GM12873 (cell line): ENCODE results near the gene GGTA1.

ENCODE experiments used
- TF ChIP-seq, protein P1 (sequence below): IDR thresholded peaks from 2 replicates; pipeline ENCODE4 v1.5.1; 2012; ENCODE audit warnings: low read depth, mild to moderate bottlenecking, moderate library complexity, low read length, control low read depth; ENCODE audit not compliant: insufficient read depth; ENCODE audit errors: missing control alignments

GGTA1 gene

GRCh38 chr9:121499427-121500164, at the start of gene GGTA1:
Gene GGTA1 (minus strand): TSS chr9:121499844. CDS start chr9:121467922, 31,922 bp downstream.
- TF ChIP-seq, protein P1, sequence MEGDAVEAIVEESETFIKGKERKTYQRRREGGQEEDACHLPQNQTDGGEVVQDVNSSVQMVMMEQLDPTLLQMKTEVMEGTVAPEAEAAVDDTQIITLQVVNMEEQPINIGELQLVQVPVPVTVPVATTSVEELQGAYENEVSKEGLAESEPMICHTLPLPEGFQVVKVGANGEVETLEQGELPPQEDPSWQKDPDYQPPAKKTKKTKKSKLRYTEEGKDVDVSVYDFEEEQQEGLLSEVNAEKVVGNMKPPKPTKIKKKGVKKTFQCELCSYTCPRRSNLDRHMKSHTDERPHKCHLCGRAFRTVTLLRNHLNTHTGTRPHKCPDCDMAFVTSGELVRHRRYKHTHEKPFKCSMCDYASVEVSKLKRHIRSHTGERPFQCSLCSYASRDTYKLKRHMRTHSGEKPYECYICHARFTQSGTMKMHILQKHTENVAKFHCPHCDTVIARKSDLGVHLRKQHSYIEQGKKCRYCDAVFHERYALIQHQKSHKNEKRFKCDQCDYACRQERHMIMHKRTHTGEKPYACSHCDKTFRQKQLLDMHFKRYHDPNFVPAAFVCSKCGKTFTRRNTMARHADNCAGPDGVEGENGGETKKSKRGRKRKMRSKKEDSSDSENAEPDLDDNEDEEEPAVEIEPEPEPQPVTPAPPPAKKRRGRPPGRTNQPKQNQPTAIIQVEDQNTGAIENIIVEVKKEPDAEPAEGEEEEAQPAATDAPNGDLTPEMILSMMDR: no peak

- TF ChIP-seq, protein P1: no peak
Measured at GRCh38 chr9:121548666-121549065, 49.0 kb upstream of the GGTA1 start.

- TF ChIP-seq, protein P1: peak; percentile 90
Measured at GRCh38 chr9:121545875-121546423, 46.3 kb upstream of the GGTA1 start.

- TF ChIP-seq, protein P1: no peak
Measured at GRCh38 chr9:121545150-121545874, 45.7 kb upstream of the GGTA1 start.

DNA sequence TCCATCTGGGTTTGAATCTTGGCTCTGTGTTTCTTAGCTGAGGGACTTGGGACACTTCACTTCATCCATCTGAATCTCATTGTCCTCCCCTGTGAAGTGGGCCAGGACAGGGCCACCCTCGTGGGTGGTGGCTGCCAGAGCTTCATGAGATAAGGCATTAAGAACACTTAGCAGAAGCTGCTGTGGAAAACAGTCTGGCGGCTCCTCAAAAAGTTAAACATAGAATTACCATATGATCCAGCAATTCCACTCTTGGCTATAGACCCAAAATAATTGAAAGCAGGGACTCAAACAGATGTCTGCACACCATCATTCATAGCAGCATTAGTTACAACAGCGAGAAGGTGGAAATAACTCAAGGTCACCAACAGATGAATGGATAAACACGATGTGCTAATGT, 42.4 kb upstream of the GGTA1 start:
- TF ChIP-seq, protein P1: no peak

DNA sequence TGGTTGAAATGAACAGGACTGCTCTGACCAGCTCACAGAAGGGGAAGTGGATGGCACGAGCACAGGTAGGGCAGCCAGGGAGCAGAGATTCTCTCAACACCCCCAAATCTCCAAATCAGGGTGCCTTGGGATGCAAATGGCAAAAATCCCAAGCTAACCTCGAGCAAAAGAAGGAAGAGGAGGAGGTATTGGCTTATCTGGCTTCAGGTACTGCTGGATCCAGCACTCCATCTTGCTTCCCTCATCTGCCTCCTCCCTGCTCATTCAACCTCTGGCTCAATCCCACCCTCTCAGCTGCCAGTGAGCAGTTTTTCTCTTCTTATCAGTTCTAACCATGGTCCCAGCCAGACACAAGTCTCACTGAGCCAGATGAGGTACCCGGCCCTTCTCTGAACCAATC, 41.6 kb upstream of the GGTA1 start:
- TF ChIP-seq, protein P1: no peak

DNA sequence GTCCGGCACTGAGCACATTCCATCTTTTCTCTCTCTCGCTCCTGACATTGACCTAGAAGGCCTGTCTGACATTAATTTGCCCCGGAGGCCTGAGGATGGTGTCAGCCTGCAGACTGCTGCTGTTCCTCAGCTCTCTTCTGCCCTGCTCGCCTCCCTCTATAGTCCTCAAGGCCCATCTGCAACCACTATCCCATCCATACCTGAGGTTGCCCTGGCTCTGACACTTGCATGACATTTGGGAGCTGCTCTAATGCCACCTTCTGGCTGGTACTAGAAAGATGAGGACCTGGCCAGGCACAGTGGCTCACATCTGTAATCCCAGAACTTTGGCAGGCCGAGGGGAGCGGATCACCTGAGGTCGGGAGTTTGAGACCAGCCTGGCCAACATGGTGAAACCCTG, 38.6 kb upstream of the GGTA1 start:
- TF ChIP-seq, protein P1: no peak
